Measurements from ENCODE around the gene SP110. TPM values are rescaled to one million over a fixed set of nuclear protein-coding genes. Genes with fewer than 3 reads are reported as not detected.

SP110 gene
- total and polyA plus RNA-seq, 4 donors: 16.2 to 31.4 (median 28.1) TPM

DNA sequence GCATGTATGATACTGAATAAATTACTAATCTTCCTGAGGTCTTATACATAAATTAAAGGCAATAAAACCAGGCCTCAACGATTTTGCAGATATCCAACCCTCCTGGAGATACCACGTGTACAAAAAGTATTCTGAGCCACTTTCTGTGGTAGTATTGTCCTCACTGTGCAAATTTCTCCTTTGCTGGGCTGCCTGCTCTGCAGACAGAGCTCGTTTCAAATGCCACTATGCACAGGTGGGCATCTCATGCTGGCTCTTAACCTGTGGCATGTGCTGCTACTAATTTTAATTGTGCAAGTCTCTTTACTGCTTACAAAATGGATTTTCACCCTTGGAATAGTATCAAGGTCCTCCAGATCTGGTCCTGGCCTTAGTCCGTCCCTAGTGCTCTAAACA, 84.7 kb downstream of the SP110 start:
- Histone ChIP-seq H3K9ac (ENCODE audit: insufficient read depth in 1 of 2, low read length in 2 of 2) (no peak overlapping the region), H3K36me3 (ENCODE audit: control insufficient read depth in 4 of 4, insufficient read depth in 4 of 4, low read length in 4 of 4) (no peaks in the 10 kb centered on the region), H3K4me3 (no peak overlapping the region), H3K4me1 (ENCODE audit: control insufficient read depth in 5 of 5, insufficient read depth in 5 of 5, low read length in 5 of 5) (peaks cover 0 to 6% (median 3%) of the 10 kb centered on the region in 5 donors), H3K27me3 (ENCODE audit: control insufficient read depth in 3 of 3, insufficient read depth in 3 of 3, low read length in 2 of 3) (no peaks in the 10 kb centered on the region), H3K27ac (ENCODE audit: low read depth in 1 of 2, low read length in 1 of 2) (no peak overlapping the region), H3K9me3 (ENCODE audit: control insufficient read depth in 4 of 4, insufficient read depth in 3 of 4, low read length in 3 of 4) (peaks cover 0 to 6% (median 0%) of the 10 kb centered on the region in 4 donors)
- ATAC-seq (ENCODE audit: insufficient read depth, low FRiP score) (no peak), DNase-seq (no peak)
- TF ChIP-seq, protein P1, sequence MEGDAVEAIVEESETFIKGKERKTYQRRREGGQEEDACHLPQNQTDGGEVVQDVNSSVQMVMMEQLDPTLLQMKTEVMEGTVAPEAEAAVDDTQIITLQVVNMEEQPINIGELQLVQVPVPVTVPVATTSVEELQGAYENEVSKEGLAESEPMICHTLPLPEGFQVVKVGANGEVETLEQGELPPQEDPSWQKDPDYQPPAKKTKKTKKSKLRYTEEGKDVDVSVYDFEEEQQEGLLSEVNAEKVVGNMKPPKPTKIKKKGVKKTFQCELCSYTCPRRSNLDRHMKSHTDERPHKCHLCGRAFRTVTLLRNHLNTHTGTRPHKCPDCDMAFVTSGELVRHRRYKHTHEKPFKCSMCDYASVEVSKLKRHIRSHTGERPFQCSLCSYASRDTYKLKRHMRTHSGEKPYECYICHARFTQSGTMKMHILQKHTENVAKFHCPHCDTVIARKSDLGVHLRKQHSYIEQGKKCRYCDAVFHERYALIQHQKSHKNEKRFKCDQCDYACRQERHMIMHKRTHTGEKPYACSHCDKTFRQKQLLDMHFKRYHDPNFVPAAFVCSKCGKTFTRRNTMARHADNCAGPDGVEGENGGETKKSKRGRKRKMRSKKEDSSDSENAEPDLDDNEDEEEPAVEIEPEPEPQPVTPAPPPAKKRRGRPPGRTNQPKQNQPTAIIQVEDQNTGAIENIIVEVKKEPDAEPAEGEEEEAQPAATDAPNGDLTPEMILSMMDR (IDR thresholded peaks at IDR 0.05; ENCODE audit: control extremely low read depth, extremely low read depth): no peak
- WGBS, 2 donors: 36 to 39% methylated on average over 4 of the region's 4 CpGs

DNA sequence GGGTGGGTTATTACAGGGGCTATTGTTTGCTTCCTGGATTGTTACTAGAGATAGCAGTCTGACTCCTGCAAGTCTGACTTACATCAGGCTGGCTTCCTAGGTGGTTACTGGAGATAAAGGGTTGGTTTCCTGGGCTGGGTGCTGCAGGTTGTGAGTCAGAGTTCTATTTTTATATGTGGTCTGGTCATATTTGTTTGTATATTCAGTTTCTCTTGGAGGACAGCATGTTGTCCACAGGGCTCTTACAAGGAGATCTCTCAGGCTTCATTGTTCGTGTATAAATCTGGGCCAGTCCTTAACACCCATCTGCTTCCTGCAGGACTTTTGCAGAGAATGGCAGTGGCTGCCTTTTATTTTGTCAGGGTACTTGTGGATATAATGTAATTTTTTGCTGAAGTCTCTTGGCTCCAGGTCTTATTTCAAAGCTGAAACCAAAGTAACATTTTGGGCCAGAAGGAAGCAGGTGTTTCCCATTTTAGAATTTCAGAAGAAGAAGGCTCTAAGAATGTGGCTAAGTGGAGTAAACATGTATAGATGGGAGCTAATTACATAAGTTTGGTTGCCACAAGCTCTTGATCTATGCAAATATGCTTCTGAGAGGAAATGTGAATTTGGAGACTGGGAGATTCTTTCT, 85.2 kb downstream of the SP110 start:
- TF ChIP-seq, protein P1 (IDR thresholded peaks at IDR 0.05; ENCODE audit: control extremely low read depth, extremely low read depth): no peak
- no peaks in the 10 kb centered on the region for H3K27me3 ChIP-seq (ENCODE audit: control insufficient read depth in 3 of 3, insufficient read depth in 3 of 3, low read length in 2 of 3)
- DNase-seq: peak in 2 of 3 donors; percentile 2 to 17
- H3K9me3 ChIP-seq (ENCODE audit: control insufficient read depth in 4 of 4, insufficient read depth in 3 of 4, low read length in 3 of 4): peaks cover 0 to 6% (median 0%) of the 10 kb centered on the region in 4 donors
- no peak overlapping the region for H3K9ac ChIP-seq (ENCODE audit: insufficient read depth in 1 of 2, low read length in 2 of 2)
- no peak overlapping the region for H3K4me3 ChIP-seq
- H3K36me3 ChIP-seq (ENCODE audit: control insufficient read depth in 4 of 4, insufficient read depth in 4 of 4, low read length in 4 of 4): no peaks in the 10 kb centered on the region
- 23 to 27% methylated on average over 1 of the region's 1 CpG for WGBS, 2 donors
- no peak for ATAC-seq (ENCODE audit: insufficient read depth, low FRiP score)
- peaks cover 0 to 6% (median 3%) of the 10 kb centered on the region in 5 donors for H3K4me1 ChIP-seq (ENCODE audit: control insufficient read depth in 5 of 5, insufficient read depth in 5 of 5, low read length in 5 of 5)
- H3K27ac ChIP-seq (ENCODE audit: low read depth in 1 of 2, low read length in 1 of 2): no peak overlapping the region

DNA sequence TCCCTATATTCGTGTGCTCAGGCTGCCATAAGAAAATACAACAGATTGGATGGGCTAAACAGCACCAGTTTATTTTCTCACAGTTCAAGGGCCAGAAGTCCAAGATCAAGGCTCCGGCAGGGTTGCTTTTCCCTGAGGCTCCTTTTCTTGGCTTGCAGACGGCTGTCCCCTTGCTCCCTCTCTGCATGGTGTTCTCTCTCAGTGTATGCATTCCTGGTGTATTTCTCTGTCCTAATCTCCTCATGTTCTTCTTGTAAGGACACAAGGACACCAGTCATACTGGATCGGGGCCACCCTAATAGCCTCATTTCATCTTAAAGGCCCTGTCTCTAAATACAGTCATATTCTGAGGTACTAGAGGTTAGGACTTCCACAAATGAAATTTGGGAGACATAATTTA, 88.4 kb downstream of the SP110 start:
- no peak overlapping the region for H3K9ac ChIP-seq (ENCODE audit: insufficient read depth in 1 of 2, low read length in 2 of 2)
- H3K27ac ChIP-seq (ENCODE audit: low read depth in 1 of 2, low read length in 1 of 2): peak overlapping the region; percentile 58 to 87
- no peaks in the 10 kb centered on the region for H3K27me3 ChIP-seq (ENCODE audit: control insufficient read depth in 3 of 3, insufficient read depth in 3 of 3, low read length in 2 of 3)
- no peak overlapping the region for H3K4me3 ChIP-seq
- peaks cover 0 to 11% (median 4%) of the 10 kb centered on the region in 5 donors for H3K4me1 ChIP-seq (ENCODE audit: control insufficient read depth in 5 of 5, insufficient read depth in 5 of 5, low read length in 5 of 5)
- no peak for DNase-seq
- H3K9me3 ChIP-seq (ENCODE audit: control insufficient read depth in 4 of 4, insufficient read depth in 3 of 4, low read length in 3 of 4): peaks cover 0 to 6% (median 0%) of the 10 kb centered on the region in 4 donors
- no peak for ATAC-seq (ENCODE audit: insufficient read depth, low FRiP score)
- H3K36me3 ChIP-seq (ENCODE audit: control insufficient read depth in 4 of 4, insufficient read depth in 4 of 4, low read length in 4 of 4): no peaks in the 10 kb centered on the region
- TF ChIP-seq, protein P1 (IDR thresholded peaks at IDR 0.05; ENCODE audit: control extremely low read depth, extremely low read depth): no peak
- WGBS, 2 donors: 78 to 93% methylated on average over 4 of the region's 4 CpGs
